Stomach (tissue), 4 donors: Measurements from ENCODE around the gene STRIP2.

Source experiments
- EP300 ChIP-seq: sonication (generic); formaldehyde crosslinking; IDR thresholded peaks from one replicate; pipeline ENCODE4 v1.6.1; 2017; ENCODE audit warnings: antibody characterized with exemption
- POLR2A ChIP-seq, 4 donors: fragments of 450-650 bp; IDR thresholded peaks; one replicate each; pipeline ENCODE4 v1.6.1; 2016; ENCODE audit warnings: antibody characterized with exemption in 4 of 4, control low read depth in 2 of 4, mild to moderate bottlenecking in 1 of 4, moderate library complexity in 1 of 4
- POLR2AphosphoS5 ChIP-seq, 3 donors: sonication (generic); formaldehyde crosslinking; IDR thresholded peaks; one replicate each; pipeline ENCODE4 v1.6.1; 2016; ENCODE audit warnings: antibody characterized with exemption in 3 of 3

GRCh38 chr7:129470411-129470810 is 36.2 kb downstream of the STRIP2 start:
- TF ChIP-seq POLR2A (IDR thresholded peaks at IDR 0.05) = no peak
- no peak for TF ChIP-seq EP300
- no peak for TF ChIP-seq POLR2AphosphoS5 (IDR thresholded peaks at IDR 0.05)
